Measurements from ENCODE around the gene AKAP8L.
A peak's percentile ranks its signal among the peaks of the same experiment; 100 is the strongest.
"Not testable (repeated sequence)": the region's sequence is repeated elsewhere in the genome, so short reads cannot be mapped to it uniquely, and the experiment has no call there.

AKAP8L gene

DNA sequence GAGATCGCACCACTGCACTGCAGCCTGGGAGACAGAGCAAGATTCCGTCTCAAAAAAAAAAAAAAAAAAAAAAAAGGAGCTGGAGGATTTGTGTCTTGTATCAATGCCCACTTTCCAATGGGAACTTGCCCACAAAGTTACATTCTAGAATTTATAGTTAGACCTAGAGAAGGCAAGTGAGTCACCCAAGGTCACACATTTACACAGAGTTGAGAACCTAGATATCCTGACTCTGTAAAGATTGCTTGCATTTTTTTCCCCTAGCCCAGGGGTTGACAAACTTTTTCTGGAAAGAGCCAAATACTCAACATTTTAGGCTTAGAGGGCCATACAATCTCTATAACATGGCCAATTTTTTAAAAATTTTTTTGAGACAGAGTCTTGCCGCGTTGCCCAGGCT is 78.7 kb downstream of the AKAP8L start:
- no peak for DNase-seq

DNA sequence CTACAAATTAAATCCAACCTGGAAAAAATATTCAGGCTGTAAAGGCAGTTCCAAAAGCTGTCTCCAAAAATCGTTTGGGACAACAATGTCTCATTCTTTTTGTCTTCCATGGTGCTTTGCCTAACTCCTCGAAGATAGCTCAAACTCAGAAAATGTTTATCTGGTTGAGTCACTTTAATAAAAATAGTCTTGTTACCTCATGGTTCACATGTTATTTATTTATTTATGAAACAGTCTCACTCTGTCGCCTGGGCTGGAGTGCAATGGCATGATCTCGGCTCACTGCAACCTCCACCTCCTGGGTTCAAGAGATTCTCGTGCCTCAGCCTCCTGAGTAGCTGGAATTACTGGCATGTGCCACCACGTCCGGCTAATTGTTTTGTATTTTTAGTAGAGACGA is 81.6 kb downstream of the AKAP8L start:
- DNase-seq = no peak

- DNase-seq = not testable (repeated sequence)
Observed at GRCh38 chr19:15335992-15336391, 82.8 kb downstream of the AKAP8L start.

GRCh38 chr19:15332311-15332996 is 86.3 kb downstream of the AKAP8L start, which contains the start of gene BRD4:
BRD4 (minus strand) TSS chr19:15332539; CDS start chr19:15273099, 59,440 bp downstream.
- DNase-seq = peak; percentile 39

- DNase-seq = peak; percentile 23
Observed at GRCh38 chr19:15331419-15332310, 87.1 kb downstream of the AKAP8L start.

DNA sequence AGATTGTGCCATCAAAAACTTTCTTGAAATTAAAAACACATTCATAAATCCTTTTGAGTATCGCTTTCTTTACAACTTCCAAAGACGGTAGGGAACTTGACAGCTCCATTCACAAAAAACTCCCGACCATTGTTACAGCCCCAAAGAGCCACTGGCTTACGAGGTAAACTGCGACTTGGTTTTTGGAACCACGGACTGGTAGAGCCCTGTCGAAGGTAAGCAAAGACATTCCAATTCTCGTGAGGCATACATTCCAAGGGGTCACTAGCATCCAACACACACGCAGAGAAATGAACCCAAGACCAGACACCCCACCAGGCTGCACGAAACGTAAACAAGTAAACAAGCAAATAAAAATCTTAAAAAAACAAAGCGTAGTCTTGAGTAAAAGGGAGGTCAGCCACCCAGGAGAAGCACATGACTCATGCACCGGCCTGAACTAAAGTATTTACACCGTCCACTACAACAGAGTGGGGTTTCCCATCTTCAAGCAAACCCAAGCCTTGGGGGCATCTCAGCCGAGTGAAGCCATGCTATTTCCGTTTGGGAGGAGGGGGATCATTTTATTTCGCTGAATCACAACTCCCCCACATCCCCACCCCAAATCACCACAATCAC is 87.9 kb downstream of the AKAP8L start:
- DNase-seq = no peak
